Loucy (cell line): ENCODE results near the gene FARS2.

Experiments
- CTCF ChIP-seq: fragments of 200-600 bp; sonication (generic); conservative IDR thresholded peaks from 2 replicates; pipeline ENCODE4 v1.5.1; 2014; ENCODE audit warnings: mild to moderate bottlenecking, antibody characterized with exemption, low read length
- EZH2phosphoT487 ChIP-seq: fragments of 200-600 bp; IDR thresholded peaks from 2 replicates; pipeline ENCODE4 v1.6.1; 2018; ENCODE audit warnings: antibody characterized with exemption, mild to moderate bottlenecking, moderate library complexity, borderline replicate concordance

- TF ChIP-seq EZH2phosphoT487 (no peak), CTCF (no peak)
Measured at GRCh38 chr6:5556011-5556410, 294.7 kb downstream of the FARS2 start.
